Measurements from ENCODE around the gene SLC26A8.

DNA sequence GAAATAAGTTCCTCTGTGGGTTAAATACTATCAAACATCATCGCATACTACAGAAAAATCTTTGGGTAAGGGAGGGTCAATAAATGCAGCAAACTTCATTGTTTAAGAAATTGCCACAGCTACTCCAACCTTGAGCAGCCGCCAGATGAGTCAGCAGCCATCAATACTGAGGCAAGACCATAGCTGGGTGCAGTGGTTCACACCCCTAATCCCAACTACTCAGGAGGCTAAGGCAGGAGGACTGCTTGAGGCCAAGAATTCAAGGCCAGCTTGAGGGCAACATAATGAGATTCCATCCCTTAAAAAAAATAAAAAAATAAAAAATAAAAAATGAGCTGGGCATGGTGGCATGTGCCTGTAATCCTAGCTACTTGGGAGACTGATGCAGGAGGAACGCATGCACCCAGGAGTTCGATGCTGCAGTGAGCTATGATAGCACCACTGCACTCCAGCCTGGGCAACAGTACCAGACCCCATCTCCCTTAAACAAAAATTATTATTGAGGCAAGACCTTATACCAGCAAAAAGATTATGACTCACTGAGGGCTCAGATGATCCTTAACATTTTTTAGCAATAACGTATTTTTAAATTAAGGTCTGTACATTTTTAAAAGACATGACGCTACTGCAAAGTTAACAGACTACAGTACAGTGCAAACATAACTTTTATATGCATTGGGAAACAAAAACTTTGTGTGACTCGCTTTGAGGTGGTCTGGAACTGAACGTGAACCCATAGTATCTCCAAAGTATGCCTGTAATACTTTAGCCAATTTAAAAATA lies 112.4 kb downstream of the SLC26A8 start:
- TF ChIP-seq SMC3 (IDR thresholded peaks at IDR 0.05; ENCODE audit: low read length): no peak
- TF ChIP-seq, protein P1, sequence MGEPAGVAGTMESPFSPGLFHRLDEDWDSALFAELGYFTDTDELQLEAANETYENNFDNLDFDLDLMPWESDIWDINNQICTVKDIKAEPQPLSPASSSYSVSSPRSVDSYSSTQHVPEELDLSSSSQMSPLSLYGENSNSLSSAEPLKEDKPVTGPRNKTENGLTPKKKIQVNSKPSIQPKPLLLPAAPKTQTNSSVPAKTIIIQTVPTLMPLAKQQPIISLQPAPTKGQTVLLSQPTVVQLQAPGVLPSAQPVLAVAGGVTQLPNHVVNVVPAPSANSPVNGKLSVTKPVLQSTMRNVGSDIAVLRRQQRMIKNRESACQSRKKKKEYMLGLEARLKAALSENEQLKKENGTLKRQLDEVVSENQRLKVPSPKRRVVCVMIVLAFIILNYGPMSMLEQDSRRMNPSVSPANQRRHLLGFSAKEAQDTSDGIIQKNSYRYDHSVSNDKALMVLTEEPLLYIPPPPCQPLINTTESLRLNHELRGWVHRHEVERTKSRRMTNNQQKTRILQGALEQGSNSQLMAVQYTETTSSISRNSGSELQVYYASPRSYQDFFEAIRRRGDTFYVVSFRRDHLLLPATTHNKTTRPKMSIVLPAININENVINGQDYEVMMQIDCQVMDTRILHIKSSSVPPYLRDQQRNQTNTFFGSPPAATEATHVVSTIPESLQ (CRISPR knock-in tag; conservative IDR thresholded peaks at IDR 0.05): no peak
